Epithelial cell of esophagus (primary cell): ENCODE measurements around the gene SLC4A9.
"Not testable (repeated sequence)": the region's sequence is repeated elsewhere in the genome, so short reads cannot be mapped to it uniquely, and the experiment has no call there.

ENCODE experiments used
- DNase-seq: peaks from one replicate; pipeline ENCODE4 v3.0.0; 2010; ENCODE audit warnings: low read depth
- H3K4me3 ChIP-seq: 2 replicates; pipeline ENCODE4 v1.5.1; 2011; ENCODE audit warnings: mild to moderate bottlenecking, low read length, control low read depth
- TF ChIP-seq, protein P1 (sequence below): IDR thresholded peaks from 2 replicates; pipeline ENCODE4 v1.5.1; 2011; ENCODE audit warnings: low read depth, mild to moderate bottlenecking, low read length, control low read depth, inconsistent platforms; ENCODE audit not compliant: insufficient read depth; ENCODE audit errors: missing control alignments

SLC4A9 gene

GRCh38 chr5:140338336-140338735 lies 21.7 kb upstream of the SLC4A9 start:
- TF ChIP-seq, protein P1, sequence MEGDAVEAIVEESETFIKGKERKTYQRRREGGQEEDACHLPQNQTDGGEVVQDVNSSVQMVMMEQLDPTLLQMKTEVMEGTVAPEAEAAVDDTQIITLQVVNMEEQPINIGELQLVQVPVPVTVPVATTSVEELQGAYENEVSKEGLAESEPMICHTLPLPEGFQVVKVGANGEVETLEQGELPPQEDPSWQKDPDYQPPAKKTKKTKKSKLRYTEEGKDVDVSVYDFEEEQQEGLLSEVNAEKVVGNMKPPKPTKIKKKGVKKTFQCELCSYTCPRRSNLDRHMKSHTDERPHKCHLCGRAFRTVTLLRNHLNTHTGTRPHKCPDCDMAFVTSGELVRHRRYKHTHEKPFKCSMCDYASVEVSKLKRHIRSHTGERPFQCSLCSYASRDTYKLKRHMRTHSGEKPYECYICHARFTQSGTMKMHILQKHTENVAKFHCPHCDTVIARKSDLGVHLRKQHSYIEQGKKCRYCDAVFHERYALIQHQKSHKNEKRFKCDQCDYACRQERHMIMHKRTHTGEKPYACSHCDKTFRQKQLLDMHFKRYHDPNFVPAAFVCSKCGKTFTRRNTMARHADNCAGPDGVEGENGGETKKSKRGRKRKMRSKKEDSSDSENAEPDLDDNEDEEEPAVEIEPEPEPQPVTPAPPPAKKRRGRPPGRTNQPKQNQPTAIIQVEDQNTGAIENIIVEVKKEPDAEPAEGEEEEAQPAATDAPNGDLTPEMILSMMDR: no peak
- peak; percentile 73 for DNase-seq
- no peak overlapping the region for H3K4me3 ChIP-seq

DNA sequence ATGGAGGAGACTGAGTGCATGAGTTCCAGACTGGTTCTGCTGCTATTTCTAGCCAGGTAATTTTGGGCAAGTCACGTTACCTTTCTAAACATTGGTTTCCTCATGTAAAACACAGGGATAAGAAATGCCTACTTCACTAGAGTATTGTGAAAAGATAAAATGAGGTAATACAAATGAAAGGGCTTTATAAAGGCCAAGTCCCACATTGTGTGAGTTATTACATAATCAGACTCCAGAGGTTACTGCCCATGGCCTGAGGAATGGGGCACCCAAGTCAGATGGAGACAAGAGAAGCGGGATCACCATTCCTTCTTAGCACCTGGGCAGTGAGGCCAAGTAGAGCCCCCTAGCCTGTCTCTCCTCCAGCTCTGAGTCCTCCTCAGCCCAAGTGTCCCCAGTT lies 21.1 kb upstream of the SLC4A9 start:
- TF ChIP-seq, protein P1: no peak
- peak; percentile 43 for DNase-seq
- no peak overlapping the region for H3K4me3 ChIP-seq

DNA sequence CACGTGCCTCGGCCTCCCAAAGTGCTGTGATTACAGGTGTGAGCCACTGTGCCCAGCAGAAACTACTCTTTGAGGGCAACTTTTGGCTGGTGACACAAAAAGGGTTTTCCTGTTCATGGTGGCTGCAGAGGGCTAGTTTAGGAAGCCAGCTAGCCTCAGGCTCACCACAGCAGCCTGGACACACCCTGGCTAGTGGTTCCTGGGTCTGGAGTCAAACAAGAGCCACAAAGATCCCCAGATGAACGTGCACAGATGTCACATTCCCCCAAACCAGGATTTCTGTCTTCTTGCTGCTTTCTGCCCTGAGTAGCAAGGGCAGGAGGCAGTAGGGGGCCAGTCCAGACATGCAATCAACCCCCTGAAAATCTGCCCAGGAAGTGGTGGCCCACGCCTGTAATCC lies 20.4 kb upstream of the SLC4A9 start:
- TF ChIP-seq, protein P1: no peak
- DNase-seq: peak; percentile 30
- H3K4me3 ChIP-seq: no peak overlapping the region

- H3K4me3 ChIP-seq: no peak overlapping the region
- TF ChIP-seq, protein P1: no peak
- peak; percentile 38 for DNase-seq
Observed at GRCh38 chr5:140340605-140341121, 19.3 kb upstream of the SLC4A9 start.

- DNase-seq: peak; percentile 47
- no peak overlapping the region for H3K4me3 ChIP-seq
- TF ChIP-seq, protein P1: no peak
Observed at GRCh38 chr5:140341591-140341990, 18.4 kb upstream of the SLC4A9 start.

- DNase-seq: no peak
- H3K4me3 ChIP-seq: no peak overlapping the region
- TF ChIP-seq, protein P1: no peak
Observed at GRCh38 chr5:140342287-140342686, 17.7 kb upstream of the SLC4A9 start.

DNA sequence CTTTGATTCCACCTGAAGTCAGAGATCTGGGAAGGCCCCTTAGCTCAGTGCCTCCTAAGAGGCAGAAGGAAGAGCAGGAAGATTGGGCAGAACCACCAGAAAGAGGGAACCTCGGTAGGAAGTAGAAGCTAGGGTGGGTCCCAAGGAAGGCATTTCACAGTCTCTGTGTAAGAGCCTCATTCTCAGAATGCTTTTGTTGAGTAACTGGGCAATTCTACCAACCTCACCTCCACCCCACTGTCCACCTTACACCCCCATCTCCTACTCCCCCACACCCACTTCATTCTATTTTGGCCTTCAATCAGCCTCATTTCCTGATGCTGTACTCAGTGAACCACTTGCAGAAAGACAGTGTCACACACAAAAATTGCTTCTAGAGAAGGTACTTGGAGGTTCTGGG lies 17.1 kb upstream of the SLC4A9 start:
- DNase-seq: no peak
- TF ChIP-seq, protein P1: no peak
- H3K4me3 ChIP-seq: no peak overlapping the region

- DNase-seq, H3K4me3 ChIP-seq: not testable (repeated sequence)
Observed at GRCh38 chr5:140343849-140344248, 16.1 kb upstream of the SLC4A9 start.
